Mesenchymal stem cell (in vitro differentiated cells and primary cell): ENCODE results near the gene C5orf46.

ENCODE experiments used
- DNase-seq: peaks from one replicate; pipeline ENCODE4 v3.0.0-alpha.2; 2013
- H2AFZ ChIP-seq: one replicate; pipeline ENCODE4 v1.6.1; 2013; ENCODE audit warnings: low read depth, mild to moderate bottlenecking, control low read depth, inconsistent platforms, low read length, moderate library complexity
- H2AK5ac ChIP-seq: 2 replicates; pipeline ENCODE4 v1.6.1; 2013; ENCODE audit warnings: low read length, moderate library complexity, mild to moderate bottlenecking, inconsistent platforms; ENCODE audit not compliant: severe bottlenecking
- H2BK120ac ChIP-seq: one replicate; pipeline ENCODE4 v1.6.1; 2013; ENCODE audit warnings: low read depth, mild to moderate bottlenecking, inconsistent platforms, low read length, moderate library complexity
- H2BK12ac ChIP-seq, 2 experiments: one replicate each; pipeline ENCODE4 v1.6.1; 2013; ENCODE audit warnings: inconsistent platforms in 2 of 2, low read length in 2 of 2, mild to moderate bottlenecking in 2 of 2, moderate library complexity in 2 of 2, control low read depth in 1 of 2
- H2BK15ac ChIP-seq: one replicate; pipeline ENCODE4 v1.6.1; 2013; ENCODE audit warnings: mild to moderate bottlenecking, low read depth, inconsistent platforms; ENCODE audit not compliant: poor library complexity, severe bottlenecking
- H2BK5ac ChIP-seq: 2 replicates; pipeline ENCODE4 v1.6.1; 2013; ENCODE audit warnings: low read depth, mild to moderate bottlenecking, low read length, control low read depth, inconsistent platforms; ENCODE audit not compliant: poor library complexity, severe bottlenecking
- H3K14ac ChIP-seq, 2 experiments: one replicate each; pipeline ENCODE4 v1.6.1; 2013; ENCODE audit warnings: inconsistent platforms in 2 of 2, low read length in 2 of 2, control low read depth in 1 of 2, mild to moderate bottlenecking in 1 of 2, moderate library complexity in 1 of 2
- H3K18ac ChIP-seq, 2 experiments: one replicate each; pipeline ENCODE4 v1.6.1; 2013; ENCODE audit warnings: inconsistent platforms in 2 of 2, low read length in 2 of 2, control low read depth in 1 of 2, low read depth in 1 of 2, mild to moderate bottlenecking in 1 of 2
- H3K23ac ChIP-seq, 2 experiments: one replicate each; pipeline ENCODE4 v1.6.1; 2013; ENCODE audit warnings: inconsistent platforms in 2 of 2, low read length in 2 of 2, mild to moderate bottlenecking in 2 of 2, moderate library complexity in 2 of 2, control low read depth in 1 of 2
- H3K27ac ChIP-seq: 2 replicates; pipeline ENCODE4 v1.5.1; 2013; ENCODE audit warnings: mild to moderate bottlenecking, moderate library complexity, low read length, control low read depth, inconsistent platforms; ENCODE audit not compliant: poor library complexity, severe bottlenecking
- H3K27me3 ChIP-seq, 2 experiments: 2 replicates each; pipeline versions ENCODE4 v1.6.1 to v1.7.0; 2013; ENCODE audit warnings: low read length in 2 of 2, mild to moderate bottlenecking in 2 of 2, moderate library complexity in 2 of 2, control low read depth in 1 of 2, inconsistent platforms in 1 of 2; ENCODE audit not compliant: control insufficient read depth in 1 of 2, insufficient read depth in 1 of 2
- H3K36me3 ChIP-seq, 2 experiments: 2 replicates each; pipeline versions ENCODE4 v1.6.1 to v1.7.0; 2013; ENCODE audit warnings: low read length in 2 of 2, control low read depth in 1 of 2, inconsistent platforms in 1 of 2, low read depth in 1 of 2, mild to moderate bottlenecking in 1 of 2; ENCODE audit not compliant: insufficient read depth in 2 of 2, control insufficient read depth in 1 of 2
- H3K4ac ChIP-seq, 2 experiments: one replicate each; pipeline ENCODE4 v1.6.1; 2013; ENCODE audit warnings: inconsistent platforms in 2 of 2, low read length in 2 of 2, mild to moderate bottlenecking in 2 of 2, moderate library complexity in 2 of 2, control low read depth in 1 of 2, low read depth in 1 of 2
- H3K4me1 ChIP-seq: 2 replicates; pipeline ENCODE4 v1.6.1; 2013; ENCODE audit warnings: low read depth, low read length, control low read depth; ENCODE audit not compliant: control insufficient read depth, insufficient read depth
- H3K4me2 ChIP-seq: 2 replicates; pipeline ENCODE4 v1.6.1; 2013; ENCODE audit warnings: low read length, mild to moderate bottlenecking, inconsistent platforms; ENCODE audit not compliant: poor library complexity, severe bottlenecking
- H3K4me3 ChIP-seq, 2 experiments: 2 replicates each; pipeline versions ENCODE4 v1.5.1 to v1.7.0; 2013; ENCODE audit warnings: low read length in 2 of 2, mild to moderate bottlenecking in 2 of 2, control low read depth in 1 of 2, low read depth in 1 of 2; ENCODE audit not compliant: insufficient read depth in 1 of 2
- H3K79me1 ChIP-seq: replicated peaks from 2 replicates; pipeline ENCODE4 v1.6.1; 2013; ENCODE audit warnings: mild to moderate bottlenecking, control low read depth, low read length, inconsistent platforms; ENCODE audit not compliant: poor library complexity, severe bottlenecking
- H3K9ac ChIP-seq: 2 replicates; pipeline ENCODE4 v1.7.0; 2013; ENCODE audit warnings: mild to moderate bottlenecking, low read length, moderate library complexity
- H3K9me3 ChIP-seq: 2 replicates; pipeline ENCODE4 v1.7.0; 2013; ENCODE audit warnings: mild to moderate bottlenecking, low read length; ENCODE audit not compliant: control insufficient read depth
- H4K8ac ChIP-seq: one replicate; pipeline ENCODE4 v1.6.1; 2013; ENCODE audit warnings: inconsistent platforms, mild to moderate bottlenecking, low read length, moderate library complexity
- H4K91ac ChIP-seq: one replicate; pipeline ENCODE4 v1.6.1; 2013; ENCODE audit warnings: mild to moderate bottlenecking, low read length, inconsistent platforms
- WGBS: methylation state at CpG from one replicate; pipeline ENCODE4 v1.1.7; 2013; ENCODE audit warnings: mixed read lengths; 5-methylcytosine and 5-hydroxymethylcytosine counted together

C5orf46 gene

DNA sequence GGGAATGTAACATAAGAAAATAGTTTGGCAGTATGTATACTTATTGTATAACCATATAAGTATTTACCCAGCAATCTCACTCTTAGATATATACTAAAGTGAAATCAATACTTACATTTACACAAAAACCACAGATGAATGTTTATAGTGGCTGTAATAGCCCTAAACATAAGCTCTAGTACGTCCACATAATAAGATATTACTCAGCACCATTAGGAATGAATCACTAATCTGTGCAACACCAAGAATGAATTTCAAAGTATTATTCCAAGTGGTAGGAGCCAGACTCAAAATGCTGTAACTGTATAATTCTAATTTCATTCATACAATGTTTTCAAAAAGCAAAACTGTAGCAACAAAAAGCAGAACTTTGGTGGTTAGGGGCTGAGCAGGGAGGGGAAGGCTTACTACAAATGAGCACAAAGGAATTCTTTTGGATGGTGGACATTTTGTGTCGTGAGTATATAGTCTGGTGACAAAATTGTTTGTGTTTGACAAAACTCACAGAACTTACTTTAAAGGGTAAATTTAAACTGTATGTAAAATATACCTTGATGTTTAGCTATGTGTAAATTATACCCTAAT, 11.9 kb upstream of the C5orf46 start:
- 67% methylated on average over 1 of the region's 2 CpGs for WGBS
- DNase-seq: peak; percentile 26
- Histone ChIP-seq H4K91ac (no peak overlapping the region), H3K4me1 (no peaks in the 10 kb centered on the region), H3K23ac (no peak overlapping the region), H3K27ac (no peak overlapping the region), H2AFZ (no peak overlapping the region), H3K14ac (no peak overlapping the region), H2BK12ac (no peak overlapping the region), H3K4me3 (no peak overlapping the region), H3K4me2 (no peak overlapping the region), H3K4ac (no peak overlapping the region), H3K36me3 (no peaks in the 10 kb centered on the region), H2AK5ac (no peak overlapping the region), H3K79me1 (no peaks in the 10 kb centered on the region), H3K27me3 (peaks cover 0 to 3% of the 10 kb centered on the region in 2 experiments), H3K9ac (no peak overlapping the region), H2BK5ac (no peak overlapping the region), H3K18ac (no peak overlapping the region), H2BK15ac (no peak overlapping the region), H4K8ac (no peak overlapping the region), H3K9me3 (no peaks in the 10 kb centered on the region), H2BK120ac (no peak overlapping the region)

- no peak overlapping the region for H2BK5ac ChIP-seq
- 79% methylated on average over 2 of the region's 3 CpGs for WGBS
- no peak overlapping the region for H3K18ac ChIP-seq
- no peak overlapping the region for H3K14ac ChIP-seq
- no peak overlapping the region for H4K91ac ChIP-seq
- H2AFZ ChIP-seq: no peak overlapping the region
- H3K9me3 ChIP-seq: no peaks in the 10 kb centered on the region
- DNase-seq: no peak
- no peak overlapping the region for H3K9ac ChIP-seq
- no peak overlapping the region for H3K4me2 ChIP-seq
- no peak overlapping the region for H3K23ac ChIP-seq
- no peak overlapping the region for H2BK15ac ChIP-seq
- no peak overlapping the region for H4K8ac ChIP-seq
- H3K27me3 ChIP-seq: peaks cover 0 to 2% of the 10 kb centered on the region in 2 experiments
- no peak overlapping the region for H2AK5ac ChIP-seq
- no peak overlapping the region for H3K4me3 ChIP-seq
- H3K36me3 ChIP-seq: no peaks in the 10 kb centered on the region
- no peaks in the 10 kb centered on the region for H3K4me1 ChIP-seq
- no peak overlapping the region for H2BK120ac ChIP-seq
- H3K27ac ChIP-seq: no peak overlapping the region
- no peaks in the 10 kb centered on the region for H3K79me1 ChIP-seq
- H3K4ac ChIP-seq: no peak overlapping the region
- H2BK12ac ChIP-seq: no peak overlapping the region
Observed at GRCh38 chr5:147913786-147914185, 7.4 kb upstream of the C5orf46 start.

- Histone ChIP-seq H3K4me3 (no peak overlapping the region), H3K14ac (no peak overlapping the region), H3K27me3 (peaks cover 0 to 2% of the 10 kb centered on the region in 2 experiments), H3K36me3 (no peaks in the 10 kb centered on the region), H3K4me2 (no peak overlapping the region), H3K4ac (no peak overlapping the region), H2BK120ac (no peak overlapping the region), H3K79me1 (no peaks in the 10 kb centered on the region), H2BK15ac (no peak overlapping the region), H3K23ac (no peak overlapping the region), H4K91ac (no peak overlapping the region), H3K9ac (no peak overlapping the region), H2BK5ac (no peak overlapping the region), H2AFZ (no peak overlapping the region), H3K9me3 (no peaks in the 10 kb centered on the region), H2BK12ac (no peak overlapping the region), H3K18ac (no peak overlapping the region), H3K27ac (no peak overlapping the region), H2AK5ac (no peak overlapping the region), H4K8ac (no peak overlapping the region), H3K4me1 (no peaks in the 10 kb centered on the region)
- DNase-seq: no peak
- no CpG with 5 or more reads among the region's 1 CpG for WGBS
Observed at GRCh38 chr5:147912011-147912410, 5.7 kb upstream of the C5orf46 start.

DNA sequence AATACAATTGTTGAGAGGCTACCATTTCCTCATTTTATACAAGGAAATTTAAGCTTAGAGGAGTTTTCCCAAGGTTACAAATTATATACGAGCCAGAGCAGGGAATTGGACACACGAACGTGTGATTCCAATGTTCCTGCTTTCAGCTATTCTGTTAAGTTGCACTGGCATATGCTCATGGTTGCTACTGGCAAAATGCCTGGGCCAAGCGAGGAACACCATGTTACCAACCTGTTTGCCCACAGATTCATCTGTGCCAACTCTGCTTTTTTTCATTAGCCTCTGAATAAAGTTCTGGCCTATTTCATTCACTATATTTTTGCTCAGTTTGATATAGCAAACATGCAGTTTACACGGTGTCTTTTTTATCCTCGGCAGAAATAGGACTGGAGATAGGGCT, 5.1 kb upstream of the C5orf46 start:
- 84% methylated on average over 6 of the region's 6 CpGs for WGBS

More for the DNA sequence above, 5.1 kb upstream of the C5orf46 start:
- H3K27ac ChIP-seq: no peak overlapping the region
- H2AK5ac ChIP-seq: no peak overlapping the region
- H2BK12ac ChIP-seq: no peak overlapping the region
- no peaks in the 10 kb centered on the region for H3K36me3 ChIP-seq
- H3K23ac ChIP-seq: no peak overlapping the region
- H2BK120ac ChIP-seq: no peak overlapping the region
- no peaks in the 10 kb centered on the region for H3K9me3 ChIP-seq
- no peak overlapping the region for H2BK5ac ChIP-seq
- no peak overlapping the region for H3K4me3 ChIP-seq
- H4K91ac ChIP-seq: no peak overlapping the region
- H3K14ac ChIP-seq: no peak overlapping the region
- H3K27me3 ChIP-seq: peaks cover 0 to 2% of the 10 kb centered on the region in 2 experiments
- DNase-seq: no peak
- no peak overlapping the region for H3K4me2 ChIP-seq
- no peak overlapping the region for H2BK15ac ChIP-seq
- no peak overlapping the region for H3K9ac ChIP-seq
- H4K8ac ChIP-seq: no peak overlapping the region
- no peak overlapping the region for H3K18ac ChIP-seq
- no peaks in the 10 kb centered on the region for H3K79me1 ChIP-seq
- no peak overlapping the region for H3K4ac ChIP-seq
- no peaks in the 10 kb centered on the region for H3K4me1 ChIP-seq
- H2AFZ ChIP-seq: no peak overlapping the region
